GM18861 (cell line): ENCODE data around the gene SDK2.

ENCODE experiments used
- ATAC-seq: cut with Tn5 transposase; IDR thresholded peaks from one replicate; pipeline ENCODE4 v1.9.1; 2021; ENCODE audit not compliant: unreplicated experiment

Gene SDK2

GRCh38 chr17:73351764-73352163 lies 292.5 kb downstream of the SDK2 start:
- ATAC-seq = no peak

- no peak for ATAC-seq
Measured at GRCh38 chr17:73350864-73351263, 293.4 kb downstream of the SDK2 start.

- ATAC-seq = no peak
Measured at GRCh38 chr17:73349647-73350046, 294.6 kb downstream of the SDK2 start.

- ATAC-seq = no peak
Measured at GRCh38 chr17:73349138-73349537, 295.1 kb downstream of the SDK2 start.

GRCh38 chr17:73348829-73349095 lies 295.5 kb downstream of the SDK2 start:
- no peak for ATAC-seq

DNA sequence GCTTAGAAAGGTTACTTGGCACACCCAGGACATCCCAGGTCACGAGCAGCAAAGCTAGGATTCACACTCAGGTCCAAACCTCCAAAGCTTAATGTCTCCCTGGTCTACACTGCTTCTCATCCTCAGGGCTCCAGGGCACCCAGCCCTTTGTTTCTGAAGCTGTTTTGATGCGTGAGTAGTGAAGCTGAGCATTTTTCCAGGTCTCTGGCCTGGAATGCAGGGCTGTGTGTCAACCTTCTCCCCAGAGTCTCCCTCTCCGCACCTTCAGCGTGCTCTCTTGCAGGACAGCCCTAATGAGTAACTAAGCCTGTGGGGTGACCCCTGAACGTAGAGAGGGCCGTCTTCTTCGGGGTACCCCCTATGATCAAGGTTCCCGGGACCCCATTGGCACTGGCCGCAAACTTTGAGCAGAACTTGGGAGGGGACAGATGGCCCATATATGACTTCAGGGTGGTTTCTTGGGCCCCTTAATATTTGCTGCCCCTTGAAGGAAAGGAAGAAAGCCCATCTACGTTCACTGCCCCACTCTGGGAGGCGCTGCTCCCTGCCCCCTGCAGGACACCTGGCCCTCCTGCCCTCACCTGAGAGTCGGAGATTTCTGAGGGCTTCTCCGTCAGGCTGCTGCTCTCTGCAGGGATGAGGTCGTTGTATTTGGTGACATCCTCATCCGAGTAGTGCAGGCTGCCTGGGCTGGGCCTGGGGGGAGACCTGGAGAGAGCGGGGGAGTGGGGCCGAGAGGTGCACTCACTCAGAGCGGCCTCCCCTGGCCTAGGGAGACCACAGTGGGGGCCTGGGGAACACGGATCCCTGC lies 296.0 kb downstream of the SDK2 start:
- ATAC-seq = no peak

GRCh38 chr17:73347351-73347750 lies 296.9 kb downstream of the SDK2 start:
- ATAC-seq = no peak

DNA sequence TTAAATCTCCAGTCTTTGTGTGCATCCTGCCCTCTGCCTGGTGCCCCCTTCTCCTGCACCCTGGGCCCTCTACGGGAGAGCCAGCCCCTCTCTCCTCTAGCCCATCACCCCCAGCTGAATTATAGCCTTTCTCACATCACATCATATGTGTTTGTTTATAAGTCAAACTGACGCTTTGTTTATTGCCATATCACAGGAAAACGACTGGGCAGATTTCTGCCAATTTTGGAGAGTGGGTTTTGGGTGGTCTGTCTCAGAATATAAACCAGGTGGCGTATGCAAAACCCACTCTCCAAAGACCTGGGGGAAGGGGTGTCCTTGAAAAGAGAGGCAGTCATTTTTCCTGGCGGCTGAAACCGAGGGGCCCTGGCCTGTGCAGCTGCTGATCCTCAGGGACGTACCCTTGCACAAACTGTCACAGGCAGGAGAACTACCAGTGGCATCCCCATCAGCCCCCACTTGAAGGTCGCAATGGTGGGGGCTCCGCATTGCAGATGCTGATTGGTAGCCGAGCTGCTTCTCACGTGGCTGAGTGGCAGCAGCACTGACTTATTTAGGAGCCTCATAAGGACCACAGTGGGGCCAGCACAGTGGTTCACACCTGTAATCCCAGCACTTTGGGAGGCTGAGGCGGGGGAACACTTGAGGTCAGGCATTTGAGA lies 297.6 kb downstream of the SDK2 start:
- ATAC-seq = no peak

DNA sequence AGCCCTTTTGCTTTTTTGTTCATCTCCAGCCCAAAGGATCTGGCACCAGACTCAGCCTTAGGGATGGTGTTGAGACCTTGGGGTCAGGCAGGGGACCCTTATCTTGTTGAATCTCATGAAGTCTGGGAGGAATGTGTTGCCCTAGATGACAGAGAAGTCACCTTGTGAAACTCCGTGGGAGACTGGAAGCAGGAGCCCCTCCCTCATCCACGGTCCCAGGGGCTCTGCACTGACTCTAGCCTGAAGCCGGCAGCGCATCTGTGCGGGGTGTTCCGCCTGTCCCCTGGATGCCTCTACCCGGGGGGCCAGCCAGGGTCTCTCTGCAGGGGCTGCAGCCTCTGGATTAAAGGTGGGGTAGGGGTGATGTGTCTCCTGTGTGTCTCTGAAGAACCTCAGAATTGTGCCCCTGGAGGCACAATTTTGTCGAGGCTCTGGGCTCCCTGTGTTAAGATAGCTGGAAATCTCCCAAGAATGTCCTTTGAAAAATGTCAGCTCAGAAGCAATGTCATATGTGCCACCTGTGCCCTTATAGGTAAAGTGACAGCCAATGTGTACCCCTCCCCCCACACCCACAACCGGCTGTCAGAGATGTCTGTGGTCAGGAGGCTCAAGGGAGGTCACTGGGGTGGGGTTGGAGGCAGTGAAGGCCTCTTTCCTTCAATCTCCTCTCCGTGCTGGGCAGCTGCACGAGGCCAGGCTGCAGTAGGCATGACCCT lies 300.3 kb downstream of the SDK2 start:
- ATAC-seq = no peak

GRCh38 chr17:73343168-73343634 lies 301.0 kb downstream of the SDK2 start:
- ATAC-seq = no peak

DNA sequence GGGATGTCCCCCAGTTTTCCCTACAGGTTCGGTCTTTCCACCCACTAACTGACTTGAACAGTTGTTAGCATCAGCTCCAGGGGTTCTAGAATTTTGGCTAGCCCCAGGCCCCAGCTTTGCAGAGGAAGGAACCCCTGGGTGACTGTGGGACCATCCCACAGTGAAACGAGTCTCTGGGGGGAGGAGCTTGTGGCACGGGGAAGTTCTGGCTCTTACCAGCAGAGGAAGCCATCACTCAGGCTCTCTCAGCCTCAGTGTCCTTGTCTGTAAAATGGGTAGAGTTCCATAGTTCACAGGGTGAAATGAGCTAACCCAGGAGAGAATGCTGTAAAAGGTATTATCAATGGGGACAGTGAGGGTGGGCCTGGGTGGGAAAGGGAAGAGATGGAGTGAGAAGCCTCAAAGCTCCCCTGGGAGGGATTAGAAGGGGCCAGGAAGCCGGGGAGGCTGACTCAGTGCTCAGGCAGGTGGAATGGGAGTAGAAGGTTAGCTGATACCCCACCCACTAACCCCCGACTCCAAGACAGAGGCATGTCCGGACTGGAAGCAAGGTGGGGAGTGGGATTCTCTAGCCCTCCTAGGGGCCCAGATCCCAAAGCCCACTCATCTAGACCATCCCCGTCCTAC lies 301.6 kb downstream of the SDK2 start:
- ATAC-seq = no peak

DNA sequence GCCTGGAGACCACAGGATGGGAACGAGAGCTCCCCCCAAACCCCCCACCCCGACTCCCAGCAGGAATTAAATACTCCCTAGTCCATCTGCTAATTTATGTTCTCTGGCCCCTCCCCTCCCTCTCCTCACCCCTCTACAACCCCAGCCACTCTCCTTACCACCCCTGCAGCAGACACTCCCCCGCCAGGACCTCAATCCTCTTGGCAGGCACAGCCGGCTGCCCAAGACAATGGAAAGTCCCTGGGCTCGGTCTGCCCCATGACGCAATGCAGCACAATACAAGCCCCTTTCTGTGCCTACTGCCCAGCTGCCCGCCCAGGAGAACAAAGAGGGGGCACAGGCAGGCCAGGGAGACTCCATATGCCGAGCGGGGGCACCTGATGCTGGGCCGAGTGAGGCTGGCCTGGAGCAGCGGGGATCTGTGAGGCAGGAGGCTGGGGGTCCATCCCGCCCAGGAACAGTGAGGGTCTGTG lies 302.2 kb downstream of the SDK2 start:
- no peak for ATAC-seq

- ATAC-seq = no peak
Measured at GRCh38 chr17:73341350-73342049, 302.7 kb downstream of the SDK2 start.

- ATAC-seq = no peak
Measured at GRCh38 chr17:73340093-73340596, 304.1 kb downstream of the SDK2 start.

- no peak for ATAC-seq
Measured at GRCh38 chr17:73338566-73339197, 305.6 kb downstream of the SDK2 start.

DNA sequence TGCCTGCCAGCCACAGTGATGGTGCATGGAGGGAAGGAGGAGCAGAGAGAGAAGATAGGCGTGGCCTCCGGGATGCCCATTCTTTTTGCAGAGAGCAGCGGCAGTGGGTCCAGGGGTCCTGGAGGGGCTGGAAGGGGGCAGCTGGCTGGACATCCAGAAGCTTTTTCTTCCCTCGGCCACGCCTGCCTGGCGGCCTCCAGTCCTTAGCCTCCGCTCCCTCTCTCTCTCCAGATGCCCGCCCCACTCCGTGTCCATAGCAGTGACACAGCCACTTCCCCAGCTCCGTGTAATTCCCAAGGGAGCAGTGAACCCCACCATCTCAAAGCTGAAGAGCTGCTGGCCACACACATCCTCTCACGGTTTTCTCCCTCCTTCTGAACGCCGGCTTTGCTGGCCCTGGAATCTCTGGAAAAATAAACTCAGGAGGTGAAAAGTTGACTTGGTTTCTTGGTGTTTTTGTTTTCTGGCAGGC lies 306.2 kb downstream of the SDK2 start:
- no peak for ATAC-seq

DNA sequence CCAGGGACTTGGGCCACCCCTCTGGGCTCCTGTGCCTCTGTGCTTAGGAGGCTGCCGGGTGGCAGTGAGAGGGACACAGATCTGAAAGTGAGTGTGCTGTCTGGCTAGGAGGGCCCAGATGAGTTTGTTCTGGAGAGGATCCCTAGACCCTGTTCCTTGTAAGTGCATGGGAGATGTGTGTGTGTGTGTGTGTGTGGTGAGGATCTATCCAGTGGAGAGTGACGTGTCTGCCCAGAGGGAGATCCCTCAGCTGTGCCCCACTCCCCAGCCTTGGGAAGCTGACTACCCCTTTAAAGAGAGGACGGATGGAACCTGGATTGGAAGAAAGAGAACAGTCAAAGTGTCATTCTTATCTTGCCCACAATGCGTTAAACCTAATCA lies 306.9 kb downstream of the SDK2 start:
- ATAC-seq = no peak

DNA sequence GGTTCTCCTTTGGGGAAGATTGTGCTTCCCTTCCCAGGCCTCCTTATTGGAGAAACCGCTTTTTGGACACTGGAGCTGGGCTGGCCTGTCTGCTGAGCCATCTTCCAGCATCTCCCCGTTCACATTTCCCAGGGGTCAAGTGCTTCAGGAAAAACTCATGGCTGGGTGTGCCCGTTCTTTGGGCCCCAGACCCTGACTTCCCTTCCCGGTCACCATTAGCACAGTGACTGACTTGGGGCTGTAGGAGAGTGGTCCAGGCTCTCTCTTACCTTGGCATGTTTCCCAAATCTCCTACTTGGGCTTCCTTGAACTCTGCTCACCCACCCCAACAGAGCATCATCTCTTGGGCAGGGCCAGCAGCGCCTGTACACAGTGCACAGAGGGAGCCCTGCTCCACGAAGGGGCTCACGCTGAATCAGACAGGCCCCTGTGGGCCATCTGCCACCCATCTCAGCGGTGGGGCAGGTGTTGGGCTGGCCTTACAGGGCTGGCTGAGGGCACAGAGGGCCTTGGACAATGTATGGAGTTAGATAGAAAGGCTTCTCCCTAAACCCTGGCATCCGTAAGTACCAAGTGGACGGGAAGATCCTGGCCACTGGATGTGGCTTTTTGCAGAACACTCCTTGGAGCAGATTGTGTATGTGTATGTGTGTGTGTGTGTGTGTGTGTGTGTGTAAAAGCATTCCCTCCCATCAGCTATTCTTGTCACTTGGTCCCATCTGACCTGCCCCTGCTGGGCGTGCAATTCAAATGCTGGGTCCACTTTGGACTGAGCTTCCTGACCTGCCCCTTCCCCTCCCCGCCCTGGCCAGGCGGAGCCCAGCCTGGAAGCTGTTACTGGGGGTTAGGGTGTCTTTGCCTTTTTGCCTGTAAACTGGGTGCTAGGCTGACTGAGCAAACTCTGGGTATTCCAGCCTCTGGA lies 307.6 kb downstream of the SDK2 start:
- no peak for ATAC-seq
